GM19452 (cell line): ENCODE data around the gene STOML1.
"Not testable (repeated sequence)": the region's sequence is repeated elsewhere in the genome, so short reads cannot be mapped to it uniquely, and the experiment has no call there.

Experiments
- ATAC-seq: cut with Tn5 transposase; IDR thresholded peaks from one replicate; pipeline ENCODE4 v1.9.1; 2021; ENCODE audit not compliant: unreplicated experiment

The STOML1 gene

DNA sequence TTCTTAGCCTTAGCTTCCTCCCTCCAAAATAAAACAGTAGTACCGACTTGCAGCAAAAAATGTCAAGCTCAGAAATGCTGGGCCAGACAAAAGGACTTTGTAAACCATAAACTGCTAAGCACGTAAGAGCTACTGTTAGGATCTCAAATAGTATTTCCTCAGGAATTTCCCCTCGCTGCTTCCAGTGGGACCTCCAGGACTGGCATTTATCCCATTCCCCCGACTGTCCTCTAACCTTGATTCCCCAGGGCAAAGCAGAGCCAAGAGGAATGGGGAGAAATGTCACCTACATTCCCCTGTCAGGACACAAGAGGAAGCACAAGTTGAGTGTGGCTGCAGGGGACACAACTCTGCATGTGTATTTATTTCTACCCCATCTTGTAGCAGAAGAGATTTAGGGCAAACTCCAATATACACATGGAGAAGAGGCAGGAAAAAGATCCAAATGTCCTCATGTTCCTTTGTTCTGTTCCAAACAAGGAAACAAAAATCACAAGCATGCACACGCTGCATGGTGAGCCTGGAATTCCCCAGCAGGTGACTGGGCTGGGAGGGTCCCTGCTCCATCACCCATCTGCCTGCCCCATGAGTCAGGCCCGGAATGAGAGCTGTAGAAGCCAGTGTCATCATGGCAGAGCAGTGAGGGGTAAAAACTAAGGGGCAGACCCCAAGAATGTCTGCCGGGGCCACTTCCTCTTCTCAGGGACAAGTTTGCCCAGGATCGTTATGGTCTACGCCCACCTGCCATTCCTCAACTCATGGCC lies 4.2 kb downstream of the STOML1 start:
- no peak for ATAC-seq

DNA sequence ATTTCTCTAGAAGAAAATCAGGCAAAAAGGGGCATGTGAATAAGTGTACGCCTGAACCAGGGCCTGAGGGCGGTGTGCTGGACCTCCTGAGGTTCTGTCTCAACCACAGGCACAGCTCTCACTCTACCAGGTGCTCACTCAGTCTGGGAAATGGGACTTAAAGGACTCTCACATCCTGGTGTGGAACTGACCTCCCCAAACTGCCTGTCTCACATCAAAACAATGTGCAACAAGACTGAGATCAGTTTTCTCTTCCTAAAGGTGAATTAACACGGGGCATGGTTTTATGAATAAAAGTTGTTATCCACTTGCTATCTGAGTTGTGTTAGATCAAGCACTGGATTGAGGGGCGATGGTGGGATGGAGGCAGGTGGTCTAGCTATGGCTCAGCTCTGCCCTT lies 4.8 kb downstream of the STOML1 start:
- ATAC-seq, result no peak

DNA sequence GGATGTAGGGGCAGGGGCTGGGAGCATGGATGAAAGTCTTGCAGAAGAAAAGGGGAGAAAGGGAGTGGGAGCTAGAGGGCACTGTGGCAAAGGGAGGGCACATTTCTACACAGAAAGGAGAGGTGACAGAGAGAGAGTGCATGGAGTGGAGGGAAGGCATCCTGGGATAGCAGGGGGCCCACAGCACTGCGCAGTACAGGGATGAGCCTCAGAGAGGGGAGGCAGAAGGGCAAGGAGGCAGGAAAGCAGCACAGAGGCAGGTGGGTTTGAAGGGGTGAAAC lies 5.4 kb downstream of the STOML1 start:
- no peak for ATAC-seq

- ATAC-seq, result no peak
Measured at GRCh38 chr15:73986055-73986775, 5.9 kb downstream of the STOML1 start.

GRCh38 chr15:73985101-73985873 lies 6.8 kb downstream of the STOML1 start:
- ATAC-seq, result no peak

DNA sequence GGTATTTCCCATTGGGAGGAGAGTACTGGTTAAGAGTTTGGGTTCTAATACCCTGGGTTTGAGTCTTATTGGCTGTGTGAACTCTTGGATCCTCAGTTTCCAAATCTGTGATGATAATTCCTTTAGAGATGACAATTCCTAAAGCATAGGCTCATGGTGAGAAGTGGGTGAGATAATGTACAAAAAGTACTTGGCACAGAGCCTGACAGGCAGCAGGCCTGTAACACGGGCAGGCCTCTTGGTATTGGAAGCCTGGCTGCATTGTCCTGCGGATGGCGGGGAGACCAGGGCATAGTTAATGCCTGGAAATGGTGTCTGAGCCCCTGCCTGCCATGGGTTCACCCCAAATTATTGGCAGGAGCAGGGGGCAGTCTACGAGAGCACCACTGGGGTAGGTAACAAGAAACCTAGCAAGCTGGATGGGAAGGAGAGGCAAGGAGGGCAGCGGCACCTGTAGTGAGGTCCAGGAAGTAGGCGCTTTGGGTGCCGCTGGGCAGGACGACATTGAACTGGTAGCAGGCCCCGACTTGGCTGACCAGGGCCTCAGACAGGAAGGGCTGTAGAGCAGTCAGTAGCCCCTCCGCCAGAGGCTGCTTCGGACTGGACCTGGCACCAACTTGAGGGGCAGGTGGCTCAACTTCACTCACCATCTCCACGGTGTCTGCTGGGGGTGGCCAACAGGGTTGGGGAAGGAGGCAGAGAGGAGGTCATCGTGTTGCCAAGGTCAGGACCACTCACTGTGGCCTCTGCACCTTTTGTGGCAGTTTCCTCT lies 7.7 kb downstream of the STOML1 start:
- no peak for ATAC-seq

DNA sequence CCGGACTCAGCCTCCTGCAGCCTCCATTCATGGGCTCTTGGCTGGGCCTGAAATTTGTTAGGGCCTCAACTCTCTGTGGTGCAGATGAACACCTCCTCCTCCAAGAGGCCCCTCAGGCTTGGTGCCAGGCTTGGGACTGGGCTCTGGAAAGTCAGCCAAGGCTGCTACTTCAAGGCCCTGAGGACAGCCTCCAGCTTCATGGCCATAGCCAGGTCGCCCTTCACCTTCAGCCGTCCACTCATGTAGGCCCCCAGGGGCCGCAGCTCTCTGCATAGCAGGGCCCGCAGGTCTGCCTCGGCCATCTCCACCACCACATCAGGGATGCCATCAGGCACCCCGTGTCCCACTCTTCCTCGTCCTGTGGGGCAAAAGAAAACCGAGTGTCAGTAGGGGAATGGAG lies 8.3 kb downstream of the STOML1 start:
- ATAC-seq, result no peak

- no peak for ATAC-seq
Measured at GRCh38 chr15:73983211-73983727, 8.8 kb downstream of the STOML1 start.

DNA sequence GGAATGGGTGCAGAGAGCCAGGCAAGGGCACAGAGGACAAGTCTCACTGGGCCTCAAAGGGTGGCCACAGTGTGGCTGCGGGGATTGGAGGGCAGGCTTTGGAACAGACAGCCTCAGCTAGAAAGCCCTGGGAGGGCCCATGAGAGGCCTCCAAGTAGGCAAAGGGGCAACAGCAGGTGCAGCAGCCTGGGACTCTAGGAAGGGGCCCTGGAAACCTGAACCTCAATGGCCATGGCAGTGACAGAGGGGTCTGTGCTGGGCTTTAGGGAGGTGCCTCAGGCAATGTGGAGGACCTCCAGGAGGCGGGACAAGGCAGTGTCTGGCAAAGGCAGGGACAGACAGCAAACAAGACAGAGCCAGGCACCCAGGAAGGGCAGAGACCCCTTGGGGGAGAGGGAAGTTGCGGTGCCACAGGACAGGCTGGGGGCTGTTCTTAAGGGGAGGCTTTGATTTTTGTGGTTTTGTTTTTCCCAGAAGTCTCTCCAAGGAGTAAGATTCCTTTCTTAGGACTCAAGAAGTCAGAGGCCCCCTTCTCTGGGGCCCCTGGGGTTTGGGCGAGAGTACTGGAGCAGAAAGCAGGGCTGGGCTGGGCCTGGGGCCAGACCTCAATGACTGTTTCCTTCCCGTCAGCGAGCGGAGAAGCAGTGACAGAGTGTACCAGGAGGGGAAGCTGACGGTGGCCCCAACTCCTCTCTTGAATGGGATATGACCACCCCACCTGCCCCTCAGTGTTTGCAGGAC lies 9.7 kb downstream of the STOML1 start:
- peak; percentile 50 for ATAC-seq

DNA sequence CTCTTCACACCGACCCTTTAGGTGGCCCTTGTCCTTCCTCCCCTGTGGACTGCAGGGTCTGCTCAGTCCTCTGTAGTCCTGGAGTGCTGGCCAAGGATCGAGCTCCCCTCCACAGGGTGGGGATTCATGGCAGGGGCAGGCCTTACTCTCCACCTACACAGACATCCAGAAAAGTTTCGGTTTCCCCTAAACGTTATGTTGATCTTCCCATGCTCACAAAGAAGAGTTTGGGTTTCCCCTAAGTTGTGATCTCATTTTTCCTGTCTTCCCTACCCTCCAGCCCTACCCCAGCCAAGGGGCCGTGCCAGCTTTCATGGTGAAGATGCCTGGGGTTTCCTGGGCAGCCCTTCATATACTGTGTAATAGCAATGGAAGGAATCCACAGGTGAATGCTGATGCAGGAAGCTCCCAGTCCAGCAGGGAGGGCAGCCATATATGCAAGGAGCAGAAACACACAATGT lies 10.3 kb downstream of the STOML1 start:
- no peak for ATAC-seq

GRCh38 chr15:73979636-73980035 lies 12.5 kb downstream of the STOML1 start:
- no peak for ATAC-seq

DNA sequence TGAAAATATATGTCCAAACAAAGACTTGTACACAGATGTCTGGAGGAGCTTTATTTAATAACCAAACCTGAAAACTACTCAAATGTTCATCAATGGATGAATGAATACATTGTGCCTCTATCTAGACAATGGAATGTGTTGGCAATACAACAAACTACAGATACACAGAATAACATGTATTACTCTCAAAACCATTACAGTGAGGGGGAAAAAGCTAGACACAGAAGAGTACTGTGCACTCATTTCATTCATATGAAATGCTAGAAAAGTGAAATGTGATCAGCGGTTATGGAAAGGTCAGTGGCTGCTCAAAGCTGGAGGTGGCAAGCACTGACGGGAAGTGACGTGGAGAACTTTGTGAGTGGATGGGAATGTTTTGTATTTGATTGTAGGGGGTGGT lies 13.2 kb downstream of the STOML1 start:
- no peak for ATAC-seq

DNA sequence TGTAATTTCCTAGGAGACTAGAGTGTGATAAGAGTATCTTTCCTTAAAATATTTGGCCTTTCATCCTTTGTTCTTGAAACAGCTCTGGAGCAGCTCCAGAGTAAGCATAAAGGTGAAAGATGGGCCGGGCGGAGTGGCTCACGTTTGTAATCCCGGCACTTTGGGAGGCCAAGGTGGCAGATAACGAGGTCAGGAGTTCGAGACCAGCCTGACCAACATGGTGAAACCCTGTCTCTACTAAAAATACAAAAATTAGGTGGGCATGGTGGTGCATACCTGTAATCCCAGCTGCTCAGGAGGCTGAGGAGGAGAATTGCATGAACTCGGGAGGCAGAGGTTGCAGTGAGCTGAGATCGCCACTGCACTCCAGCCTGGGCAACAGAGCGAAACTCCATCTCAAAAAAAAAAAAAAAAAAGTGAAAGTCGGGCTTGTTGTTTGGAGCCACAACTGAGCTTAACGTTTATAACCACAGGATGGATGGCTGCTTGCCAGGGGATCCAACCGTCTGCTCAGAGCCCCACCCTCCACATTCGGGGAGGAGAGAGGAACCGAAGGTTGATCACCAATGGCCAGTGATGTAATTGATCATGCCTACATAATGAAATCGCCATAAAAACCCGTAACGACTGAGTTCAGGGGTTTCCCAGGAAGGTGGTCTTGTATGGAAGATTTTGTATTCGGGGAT lies 16.5 kb downstream of the STOML1 start:
- not testable (repeated sequence) for ATAC-seq

- not testable (repeated sequence) for ATAC-seq
Measured at GRCh38 chr15:73973683-73974200, 18.4 kb downstream of the STOML1 start.

DNA sequence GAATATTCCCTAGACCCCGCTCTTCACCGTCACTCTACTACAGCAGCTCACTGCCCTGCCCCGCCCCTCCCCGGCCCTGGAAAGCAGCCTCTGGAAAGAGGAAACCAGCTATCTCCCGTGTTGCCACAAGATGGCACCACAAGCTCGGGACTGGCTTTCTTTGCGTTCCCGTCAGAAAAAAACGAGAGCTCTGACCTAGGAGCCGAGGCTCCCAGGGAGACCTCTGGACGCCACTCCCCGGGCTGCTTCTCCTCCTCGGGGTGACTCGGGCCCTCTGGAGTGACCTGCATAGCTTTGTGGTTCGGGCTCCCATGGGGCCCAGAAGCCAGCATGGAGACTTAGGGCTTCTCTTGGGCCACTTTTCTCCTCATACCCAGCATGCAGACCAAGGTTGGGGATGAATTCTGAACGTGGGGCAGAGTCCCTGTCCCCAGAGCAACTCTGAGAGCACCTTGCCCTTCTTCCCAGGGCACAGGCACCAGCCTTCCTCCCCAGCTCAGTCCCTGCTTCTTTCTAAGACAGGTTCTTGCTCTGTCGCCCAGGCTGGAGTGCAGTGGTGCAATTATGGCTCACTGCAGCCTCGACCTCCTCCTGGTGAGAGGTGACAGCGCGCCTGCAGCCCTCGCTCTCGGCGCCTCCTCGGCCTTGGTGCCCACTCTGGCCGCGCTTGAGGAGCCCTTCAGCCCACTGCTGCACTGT lies 19.0 kb downstream of the STOML1 start:
- no peak for ATAC-seq

- ATAC-seq, result no peak
Measured at GRCh38 chr15:73969151-73969759, 22.8 kb downstream of the STOML1 start.

DNA sequence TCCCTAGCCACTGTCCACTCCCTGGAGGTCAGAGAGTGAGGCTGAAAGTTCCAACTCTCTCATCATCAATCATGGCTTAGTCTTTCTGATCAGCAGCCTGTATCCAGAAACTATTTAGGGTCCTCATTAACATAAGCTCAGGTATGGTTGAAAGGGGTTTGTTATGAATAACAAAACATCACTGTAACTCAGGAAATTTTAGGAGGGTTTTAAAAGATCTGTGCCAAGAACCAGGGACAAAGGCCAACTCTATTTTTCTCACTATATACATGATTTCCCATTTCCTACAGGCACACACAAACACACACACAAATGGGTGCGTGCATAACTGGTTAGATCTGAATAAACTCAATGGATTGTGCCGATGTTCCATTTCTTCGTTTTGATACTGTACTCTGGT lies 23.6 kb downstream of the STOML1 start:
- no peak for ATAC-seq

- ATAC-seq, result peak; percentile 65
Measured at GRCh38 chr15:73965758-73966113, 26.4 kb downstream of the STOML1 start.
